Stimulated activated CD8-positive, alpha-beta memory T cell treated with anti-CD3 and anti-CD28 coated beads, Interleukin-4, amount 100 ng/mL, for 4 hours (primary cell): ENCODE data around the gene SPEM3.

Experiments
- DNase-seq, 2 donors: peaks; one replicate each; pipeline ENCODE4 v3.0.0-alpha.2; 2020; ENCODE audit warnings: low read depth in 2 of 2, low spot score in 1 of 2

Gene SPEM3

GRCh38 chr17:7440113-7440833 is 11.6 kb downstream of the SPEM3 start:
- no peak for DNase-seq

DNA sequence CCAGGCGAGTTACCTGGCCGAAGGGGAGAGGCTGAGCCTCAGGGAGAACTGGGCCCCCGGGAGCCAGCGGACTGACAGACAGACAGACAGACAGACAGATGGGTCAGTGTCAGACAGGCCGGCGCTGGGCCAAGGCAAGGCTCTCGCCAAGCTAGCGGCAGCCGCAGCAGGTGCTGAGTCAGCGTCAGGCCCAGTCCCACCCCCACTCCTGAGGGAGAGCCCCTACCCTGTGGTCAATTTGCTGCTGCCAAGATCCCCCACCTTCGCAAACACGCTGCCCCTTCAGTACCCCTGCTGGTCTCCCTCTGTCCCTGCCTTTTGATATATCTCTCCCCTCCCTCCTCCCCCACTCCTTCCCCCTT is 12.2 kb downstream of the SPEM3 start:
- DNase-seq: no peak

DNA sequence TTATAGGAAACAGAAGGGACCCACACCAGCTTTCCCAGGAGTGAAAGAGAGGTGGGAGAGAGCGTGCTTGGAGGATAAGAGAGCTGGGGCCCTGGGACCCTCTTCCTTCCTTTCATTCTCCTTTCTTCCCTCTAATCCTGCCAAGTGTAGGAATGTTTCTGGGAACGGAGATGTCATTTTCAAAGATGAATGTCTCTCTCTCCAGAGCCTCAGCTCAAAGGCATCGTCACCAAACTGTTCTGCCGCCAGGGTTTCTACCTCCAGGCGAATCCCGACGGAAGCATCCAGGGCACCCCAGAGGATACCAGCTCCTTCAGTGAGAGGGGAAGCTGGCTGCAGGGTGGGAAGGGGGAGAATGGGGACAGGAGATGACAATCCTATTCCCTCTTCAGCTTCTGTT is 12.6 kb downstream of the SPEM3 start:
- DNase-seq: no peak

- no peak for DNase-seq
Observed at GRCh38 chr17:7442142-7442541, 13.5 kb downstream of the SPEM3 start.

DNA sequence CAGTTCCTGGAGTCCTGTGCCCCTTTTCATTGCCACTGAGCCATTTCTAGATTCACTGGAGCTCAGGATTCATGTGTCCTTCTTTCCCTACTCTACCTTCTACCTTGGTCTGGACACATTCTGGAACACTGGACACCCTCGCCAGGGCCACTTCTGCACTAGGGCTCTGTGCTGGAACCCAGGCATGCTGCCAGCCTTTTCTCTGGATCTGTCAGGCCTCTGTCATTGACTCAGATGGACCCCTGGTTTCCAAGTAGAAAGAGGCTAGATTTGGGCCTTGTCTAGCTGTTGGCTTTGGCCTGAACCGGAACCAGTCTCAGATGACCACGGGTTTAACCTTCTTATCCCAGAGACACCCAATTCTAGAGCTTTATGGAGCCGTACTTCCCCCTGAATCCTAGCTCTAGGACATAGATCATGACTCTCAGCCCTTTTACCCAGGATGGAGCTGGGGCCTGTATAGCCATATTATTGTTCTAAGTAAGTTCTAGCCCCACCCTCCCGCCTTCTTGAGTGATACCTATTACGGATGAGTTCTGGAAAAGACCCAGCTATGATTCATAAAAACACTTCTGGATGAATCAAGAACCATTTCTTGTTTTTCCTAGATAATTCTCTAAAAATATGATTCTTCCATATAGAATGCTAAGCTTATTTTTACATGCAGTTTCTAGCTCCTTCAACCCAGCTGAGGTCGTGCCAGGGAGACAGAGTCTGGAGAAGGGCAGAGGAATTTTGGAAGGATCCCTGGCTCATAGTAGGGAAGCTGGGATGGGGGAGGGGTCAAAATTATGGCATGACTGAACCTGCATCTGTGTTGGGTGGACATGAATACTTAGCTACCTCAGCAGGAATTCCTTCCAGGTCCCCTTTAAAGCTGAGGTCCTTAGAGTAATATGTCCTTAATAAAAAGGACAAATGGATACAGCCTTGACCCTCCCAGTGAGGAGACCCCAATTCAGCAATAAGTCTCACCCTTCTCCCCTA is 15.1 kb downstream of the SPEM3 start:
- DNase-seq: no peak

- no peak for DNase-seq
Observed at GRCh38 chr17:7444682-7445618, 16.3 kb downstream of the SPEM3 start, which contains the start of gene CHRNB1. TSS of gene CHRNB1 (plus strand) at chr17:7445061. CDS start at chr17:7445128, 67 bp downstream.

DNA sequence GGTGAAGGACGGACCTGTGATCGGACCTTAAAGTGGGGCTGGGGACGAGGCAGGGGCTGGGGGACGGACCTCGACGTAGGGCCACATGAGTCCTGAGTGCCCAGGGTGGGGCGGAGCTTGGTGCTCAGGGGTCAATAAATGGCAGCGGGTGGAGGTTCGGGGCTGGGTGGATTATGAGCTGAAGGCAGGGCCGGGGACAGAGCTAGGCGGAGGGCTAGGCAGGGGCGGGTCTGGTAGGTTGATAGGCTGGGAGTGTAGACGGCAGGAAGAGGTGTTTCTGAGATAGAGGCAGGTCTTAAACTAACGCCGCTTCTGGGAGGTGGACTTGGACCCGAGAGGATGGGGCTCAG is 16.9 kb downstream of the SPEM3 start:
- DNase-seq: no peak

GRCh38 chr17:7448461-7448860 is 19.8 kb downstream of the SPEM3 start:
- DNase-seq: no peak

GRCh38 chr17:7459961-7460545 is 31.4 kb downstream of the SPEM3 start:
- no peak for DNase-seq

DNA sequence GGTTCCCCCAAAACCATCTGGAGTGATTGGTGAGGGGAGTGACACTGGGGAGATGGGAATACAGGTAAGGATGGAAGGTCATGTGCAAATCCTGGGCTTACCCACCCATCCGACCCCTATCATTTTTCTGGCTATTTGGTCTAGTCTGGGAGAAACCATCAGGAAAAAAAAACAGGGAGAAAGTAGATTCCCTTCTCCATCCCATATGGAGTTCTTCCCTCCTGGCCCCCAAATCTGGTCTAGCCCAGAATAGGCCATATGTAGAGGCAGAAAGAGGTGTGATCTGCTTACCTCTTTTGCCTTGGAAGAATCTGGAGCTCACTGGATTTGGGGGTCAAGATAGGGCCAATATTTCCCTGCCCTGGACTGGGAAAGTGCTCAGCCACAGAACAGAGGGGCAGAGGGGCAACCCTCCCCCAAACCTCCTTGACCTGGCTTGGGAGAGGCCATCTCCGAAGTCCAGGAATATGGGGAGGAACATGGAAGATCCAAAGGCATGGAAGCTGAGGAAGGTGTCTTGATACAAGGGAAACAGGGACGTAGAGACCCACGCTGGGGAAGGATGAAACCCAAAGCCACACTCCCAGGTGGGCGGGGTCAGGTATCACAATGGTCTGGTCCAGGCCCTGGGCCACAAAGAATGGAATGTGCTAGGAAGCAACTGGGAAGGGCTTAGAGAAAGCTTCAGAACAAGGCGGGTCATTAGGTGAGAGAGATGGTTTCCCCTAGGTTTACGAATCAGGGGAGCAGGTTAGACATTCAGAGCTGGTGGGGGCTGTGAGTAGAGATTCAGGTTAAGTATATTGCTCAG is 32.4 kb downstream of the SPEM3 start:
- DNase-seq: no peak

- no peak for DNase-seq
Observed at GRCh38 chr17:7462474-7463371, 34.1 kb downstream of the SPEM3 start.

DNA sequence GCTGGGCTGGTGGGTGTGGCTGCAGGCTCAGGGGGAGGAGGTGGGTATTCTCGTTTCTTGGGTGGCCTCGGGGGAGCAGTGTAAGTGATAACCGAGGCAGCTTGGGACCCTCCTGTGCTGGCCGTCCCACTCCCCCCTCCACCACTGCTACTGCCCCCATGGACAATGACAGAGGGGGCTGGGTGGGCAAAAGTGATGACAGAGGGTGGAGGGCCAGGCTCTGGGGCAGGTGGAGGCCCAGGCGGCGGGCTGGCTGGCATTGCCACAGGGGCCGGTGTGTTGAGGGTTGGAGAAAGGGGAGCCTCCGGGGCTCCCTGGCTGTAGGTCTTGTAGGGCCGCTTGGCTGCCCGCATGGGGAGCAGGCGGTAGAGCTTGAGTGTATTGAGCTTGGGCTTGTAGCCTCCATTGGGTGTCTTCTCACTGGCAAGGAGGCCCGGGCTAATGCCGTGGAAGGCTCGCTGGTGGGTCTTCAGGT is 34.8 kb downstream of the SPEM3 start:
- no peak for DNase-seq

DNA sequence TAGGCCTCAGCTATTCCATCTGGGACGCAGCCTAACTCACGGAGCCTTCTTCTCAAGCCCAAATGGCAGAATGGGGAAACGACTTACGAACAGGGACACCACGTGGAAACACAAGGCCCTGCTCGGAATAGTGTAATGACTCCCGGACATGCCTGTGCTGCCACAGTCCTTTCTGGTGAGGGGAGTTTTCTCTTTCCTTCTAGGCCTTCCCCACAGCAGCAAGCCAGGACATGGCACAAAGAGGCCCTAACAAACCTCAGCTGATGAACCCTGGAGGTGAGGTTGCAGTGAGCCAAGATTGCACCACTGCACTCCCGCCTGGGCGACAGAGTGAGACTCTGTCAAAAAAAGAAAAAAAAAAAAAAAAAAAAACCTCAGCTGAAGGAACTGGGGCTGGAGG is 35.4 kb downstream of the SPEM3 start:
- DNase-seq: no peak

DNA sequence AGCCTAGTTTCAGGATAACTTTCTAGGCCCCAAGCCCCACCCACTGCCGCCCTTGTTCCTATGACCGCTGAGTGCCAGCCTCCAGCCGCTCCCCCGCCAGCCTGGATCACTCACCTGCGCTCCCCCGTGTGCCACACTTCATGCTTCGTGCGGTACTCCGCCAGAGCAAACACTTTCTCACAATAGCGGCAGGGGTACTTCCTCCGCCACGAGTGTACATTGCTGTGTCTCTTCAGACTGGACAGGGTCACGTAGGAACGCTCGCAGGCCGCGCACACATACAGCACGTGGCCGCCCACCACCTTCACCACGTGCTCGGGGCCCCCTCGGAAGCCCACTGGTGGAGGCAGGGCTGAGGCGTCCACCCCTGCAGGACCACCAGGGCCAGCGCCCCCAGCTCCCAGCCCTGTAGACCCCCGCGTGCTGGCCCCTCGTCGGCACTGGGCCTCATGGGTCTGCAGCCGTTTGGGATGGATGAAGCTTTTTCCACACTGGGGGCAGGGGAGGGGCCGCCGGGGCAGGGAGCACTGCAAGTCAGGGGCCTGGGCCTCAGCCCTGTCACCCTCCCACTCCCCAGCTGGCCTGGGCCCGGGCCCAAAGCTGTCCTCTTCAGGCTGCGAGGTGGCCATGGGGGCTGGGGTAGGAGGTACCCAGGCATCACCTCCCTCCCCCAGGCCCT is 37.1 kb downstream of the SPEM3 start:
- DNase-seq: no peak

DNA sequence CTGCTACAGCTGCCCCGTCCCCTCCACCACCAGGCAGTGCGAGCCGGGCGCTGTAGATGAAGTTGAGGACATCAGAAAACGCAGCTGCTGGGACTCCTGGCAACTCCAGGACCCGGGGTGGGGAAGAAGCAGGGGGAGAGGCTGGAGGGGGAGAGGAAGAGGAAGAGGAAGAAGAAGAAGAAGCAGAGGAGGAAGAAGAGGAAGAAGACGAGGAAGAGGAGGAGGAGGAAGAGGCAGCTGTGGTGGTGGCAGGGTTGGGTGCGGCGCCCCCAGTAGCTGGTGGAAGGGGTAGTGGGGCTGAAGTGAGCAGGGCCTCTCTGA is 37.6 kb downstream of the SPEM3 start:
- DNase-seq: no peak

- no peak for DNase-seq
Observed at GRCh38 chr17:7466639-7467341, 38.1 kb downstream of the SPEM3 start.

DNA sequence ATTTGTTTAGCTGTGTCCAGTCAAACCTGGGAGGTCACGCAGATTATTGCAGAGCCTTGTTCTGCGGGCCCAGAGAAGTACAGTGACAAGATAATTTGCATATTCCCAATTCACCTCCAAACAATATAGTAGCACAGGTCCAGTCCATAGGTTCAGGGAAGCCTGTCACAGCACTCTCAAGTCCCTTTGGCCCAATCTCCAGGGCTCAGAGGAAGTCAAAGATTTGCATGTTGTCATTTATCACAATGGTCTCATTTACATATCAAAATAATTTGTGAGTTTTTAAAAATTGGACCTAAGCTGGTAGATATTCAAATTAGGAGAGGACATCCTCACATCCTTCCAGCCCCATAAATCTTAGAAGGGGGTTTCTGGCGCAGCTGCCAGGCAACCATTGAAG is 38.8 kb downstream of the SPEM3 start:
- no peak for DNase-seq

DNA sequence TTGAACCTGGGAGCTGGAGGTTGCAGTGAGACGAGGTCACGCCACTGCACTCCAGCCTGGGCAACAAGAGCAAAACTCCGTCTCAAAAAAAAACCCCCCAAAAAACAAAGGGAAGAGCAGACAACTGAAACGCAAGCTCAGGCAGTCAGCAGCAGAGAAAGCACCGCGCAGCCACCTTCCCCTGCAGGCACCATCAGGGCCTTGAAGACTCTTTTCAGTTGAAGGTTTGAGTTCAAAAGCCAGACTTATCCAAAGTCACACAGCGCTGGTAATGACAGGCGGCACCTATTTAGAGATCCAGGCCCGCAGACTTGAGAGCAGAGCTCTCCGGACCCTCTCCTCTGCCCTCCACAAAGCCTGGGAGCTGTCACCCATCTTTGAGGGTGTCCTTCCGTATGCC is 39.6 kb downstream of the SPEM3 start:
- DNase-seq: no peak
